Suppressor macrophage treated with lipopolysaccharide for 4 hours (primary cell): ENCODE data around the gene ITGA5.

Experiments used
- DNase-seq: peaks from one replicate; pipeline ENCODE4 v3.0.0-alpha.2; 2020

The ITGA5 gene

DNA sequence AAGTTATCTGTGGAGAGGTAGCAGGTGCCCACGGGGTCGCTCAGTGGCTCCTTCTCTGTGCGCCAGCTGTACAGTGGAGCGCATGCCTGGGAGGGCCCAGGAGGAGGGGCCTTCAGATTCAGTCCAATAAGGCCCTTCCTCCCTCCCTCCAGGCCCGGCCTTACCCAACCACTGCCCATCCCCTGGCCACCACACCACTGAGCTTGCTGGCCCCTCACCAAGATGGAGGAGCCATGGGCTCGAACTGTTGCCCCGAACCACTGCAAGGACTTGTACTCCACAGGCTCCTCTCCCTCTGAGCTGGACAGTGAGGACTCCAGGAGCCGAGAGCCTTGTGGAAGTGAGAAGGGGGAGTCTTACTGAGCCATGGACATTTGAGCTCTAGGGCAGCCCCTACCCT is 9.8 kb downstream of the ITGA5 start:
- DNase-seq: no peak

- DNase-seq: peak; percentile 62
These were observed 11.7 kb downstream of the ITGA5 start for GRCh38 chr12:54407183-54407905.

DNA sequence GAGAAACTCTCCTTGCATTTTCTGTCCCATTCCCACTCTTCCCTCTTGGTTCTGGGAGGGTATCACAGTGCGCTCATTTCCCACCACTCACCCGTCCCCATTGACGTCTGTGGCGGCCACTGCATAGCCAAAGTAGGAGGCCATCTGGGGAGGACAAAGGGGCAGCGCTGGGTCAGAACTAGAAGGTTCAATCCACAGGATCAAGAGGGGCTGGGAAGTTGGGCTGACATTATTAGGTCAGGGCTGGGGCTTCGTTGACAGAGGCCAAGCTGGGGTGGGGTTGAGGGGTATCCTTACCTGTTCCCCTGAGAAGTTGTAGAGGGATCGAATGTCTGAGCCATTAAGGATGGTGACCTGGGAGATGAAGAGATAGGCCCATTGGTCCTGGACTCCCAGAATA is 13.5 kb downstream of the ITGA5 start:
- DNase-seq: no peak

DNA sequence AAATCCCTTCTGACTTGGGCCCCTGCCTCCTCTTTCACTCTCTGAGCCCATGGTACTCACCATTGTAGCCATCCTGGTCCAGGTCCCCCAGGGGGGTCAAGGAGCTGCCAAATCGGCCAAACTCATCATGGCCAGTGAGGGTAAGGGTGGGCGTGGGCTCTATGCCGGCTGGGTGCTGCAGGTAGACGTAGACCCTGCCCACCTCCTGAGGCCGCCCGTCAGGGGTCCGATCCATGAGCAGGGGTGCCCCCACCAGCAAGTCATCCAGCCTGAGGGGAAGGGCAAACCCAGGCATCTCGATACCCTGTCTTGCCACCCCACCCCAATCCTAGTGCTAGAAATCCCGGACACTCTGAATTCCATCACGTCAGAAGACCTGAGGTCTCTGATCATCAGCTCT is 14.0 kb downstream of the ITGA5 start:
- no peak for DNase-seq

DNA sequence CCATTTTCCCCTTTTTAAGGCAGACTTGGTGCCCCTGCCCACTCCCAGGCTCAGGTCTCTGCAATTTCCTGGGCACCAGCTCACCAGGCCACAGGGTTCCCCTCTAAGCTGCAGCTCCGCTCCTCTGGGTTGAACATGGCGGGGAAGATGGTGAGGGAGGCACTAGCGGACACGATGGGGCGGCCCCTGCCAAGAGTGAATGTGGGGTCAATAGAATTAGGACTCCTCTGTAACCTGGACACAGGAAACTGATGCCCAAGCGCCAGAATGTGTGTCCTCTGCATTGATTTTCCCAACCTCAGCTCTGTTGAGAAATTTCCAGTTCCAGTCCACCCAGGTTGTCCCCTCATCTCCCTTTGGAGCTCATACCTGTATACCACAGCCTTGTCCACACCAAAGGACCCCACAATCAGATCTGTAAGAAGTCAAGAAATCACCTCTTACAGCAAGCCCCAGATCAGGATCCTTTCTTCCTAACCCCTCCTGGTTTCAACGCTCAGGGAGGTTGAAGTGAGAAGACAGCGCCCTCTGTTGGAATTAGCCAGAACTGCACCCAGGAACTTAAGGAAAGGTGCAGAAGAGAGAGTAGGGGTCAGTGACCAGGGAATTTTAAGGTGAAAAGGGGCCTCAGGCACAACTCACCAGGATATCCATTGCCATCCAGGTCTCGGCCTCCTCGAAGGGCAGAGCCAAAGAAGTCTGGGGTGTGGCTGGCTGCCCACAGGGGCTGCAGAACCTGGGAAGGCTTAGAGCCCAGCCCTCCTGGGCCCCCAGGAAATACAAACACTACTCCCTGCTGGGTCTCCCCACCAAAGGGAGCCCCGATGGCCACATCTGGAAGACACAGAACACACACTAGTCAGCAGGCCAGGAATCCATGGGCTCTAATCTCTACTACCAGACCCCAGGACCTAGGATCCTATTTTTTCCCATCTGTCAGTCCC is 14.7 kb downstream of the ITGA5 start:
- DNase-seq: peak; percentile 82

- DNase-seq: no peak
These were observed 17.9 kb downstream of the ITGA5 start for GRCh38 chr12:54401119-54401518.

DNA sequence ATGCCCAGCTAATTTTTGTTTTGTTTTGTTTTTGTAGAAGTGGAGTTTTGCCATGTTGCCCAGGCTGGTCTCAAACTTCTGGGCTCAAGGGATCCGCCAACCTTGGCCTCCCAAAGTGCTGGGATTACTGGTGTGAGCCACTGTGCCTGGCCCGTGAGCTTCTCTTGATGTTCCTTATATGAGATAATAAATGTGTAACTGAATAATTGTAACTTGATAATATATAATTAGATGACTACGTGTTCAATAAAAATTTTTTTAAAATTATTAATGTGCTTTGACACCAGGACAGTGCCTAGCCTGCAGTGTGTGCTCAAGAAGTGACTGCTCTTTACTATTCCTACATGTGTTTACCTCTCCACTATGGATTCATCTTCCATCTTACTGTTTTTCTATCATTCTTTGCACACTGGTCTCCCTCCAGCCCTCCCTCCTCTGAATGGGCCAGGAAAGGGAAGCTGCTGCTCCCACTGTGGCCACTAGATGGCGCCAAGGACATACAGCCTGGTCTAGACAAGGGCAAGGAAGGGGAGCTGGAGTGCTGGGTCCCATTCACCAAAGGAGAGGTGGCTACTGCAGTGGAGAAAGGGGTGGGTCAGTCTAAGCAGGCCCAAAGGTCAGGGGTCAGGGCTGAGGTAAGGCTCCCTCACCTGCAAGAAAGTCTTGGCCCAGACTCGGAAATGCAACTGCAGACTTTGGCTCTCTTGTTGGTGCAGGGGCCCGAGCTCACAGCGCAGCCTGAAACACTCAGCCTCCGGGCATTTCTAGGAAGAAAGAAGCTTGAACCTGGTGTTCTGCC is 19.9 kb downstream of the ITGA5 start:
- peak; percentile 89 for DNase-seq

- no peak for DNase-seq
These were observed 20.8 kb downstream of the ITGA5 start for GRCh38 chr12:54398218-54398617.

GRCh38 chr12:54397157-54397556 is 21.9 kb downstream of the ITGA5 start:
- DNase-seq: no peak

DNA sequence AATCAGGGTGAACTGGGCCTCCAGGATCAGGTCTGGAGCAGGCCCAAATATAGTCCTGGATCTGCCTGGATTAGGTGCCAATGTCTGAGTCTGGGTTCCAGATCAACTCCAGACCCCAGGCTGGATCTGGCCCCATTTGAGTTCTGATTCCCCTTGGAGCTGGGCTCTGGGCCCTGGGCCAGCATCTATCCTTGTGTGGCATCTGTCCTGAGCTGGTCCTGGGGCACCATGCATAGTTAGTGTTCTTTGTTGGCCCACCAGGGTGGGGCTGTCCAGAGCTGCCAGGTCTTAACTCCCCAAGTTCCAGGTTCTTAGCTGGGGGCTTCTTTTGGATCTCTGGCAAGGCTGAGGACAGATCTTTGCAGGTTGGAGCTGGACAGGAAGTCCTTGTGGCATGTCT is 23.5 kb downstream of the ITGA5 start:
- DNase-seq: no peak

DNA sequence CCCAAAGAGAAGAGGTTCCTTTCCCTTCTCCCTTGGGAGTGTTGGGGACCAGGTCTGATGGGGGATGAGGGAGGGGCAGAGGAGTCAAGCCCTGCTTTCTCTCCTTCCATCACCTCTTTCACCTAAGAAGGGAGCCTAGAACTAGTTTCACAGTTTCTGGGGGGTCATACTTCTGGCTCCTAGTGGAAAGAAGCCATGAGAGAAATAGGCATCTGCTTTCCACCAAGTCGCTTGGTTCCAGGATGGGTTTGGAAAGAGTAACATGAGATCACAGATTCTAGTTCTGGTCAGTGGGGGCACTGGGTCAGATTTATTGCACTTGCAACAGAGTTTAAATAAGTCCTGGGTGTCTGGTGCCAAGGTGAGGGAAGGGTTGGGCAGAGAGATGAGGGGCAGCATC is 24.1 kb downstream of the ITGA5 start:
- no peak for DNase-seq

- peak; percentile 86 for DNase-seq
These were observed 24.8 kb downstream of the ITGA5 start for GRCh38 chr12:54394281-54394719.

- no peak for DNase-seq
These were observed 25.3 kb downstream of the ITGA5 start for GRCh38 chr12:54393743-54394142.

DNA sequence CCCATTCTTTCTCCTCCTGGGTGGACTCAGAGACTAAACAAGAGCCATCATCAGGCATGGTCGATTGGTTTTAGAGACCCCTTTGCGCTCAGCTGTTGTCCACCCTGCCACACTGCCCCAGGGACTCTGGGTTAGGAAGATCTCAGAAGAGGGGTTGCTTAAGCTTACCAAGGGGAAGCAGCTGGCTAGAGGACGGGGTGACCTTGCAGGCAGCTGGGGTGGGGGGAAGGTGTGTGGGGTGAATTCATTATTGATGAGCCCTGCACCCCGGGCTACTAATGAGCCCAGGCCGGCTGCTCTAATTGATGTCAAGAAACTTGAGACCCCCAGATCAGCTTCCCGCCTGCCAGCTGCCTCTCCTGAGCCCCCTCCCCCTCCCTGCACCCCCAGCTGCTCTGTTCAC is 25.9 kb downstream of the ITGA5 start:
- DNase-seq: no peak

DNA sequence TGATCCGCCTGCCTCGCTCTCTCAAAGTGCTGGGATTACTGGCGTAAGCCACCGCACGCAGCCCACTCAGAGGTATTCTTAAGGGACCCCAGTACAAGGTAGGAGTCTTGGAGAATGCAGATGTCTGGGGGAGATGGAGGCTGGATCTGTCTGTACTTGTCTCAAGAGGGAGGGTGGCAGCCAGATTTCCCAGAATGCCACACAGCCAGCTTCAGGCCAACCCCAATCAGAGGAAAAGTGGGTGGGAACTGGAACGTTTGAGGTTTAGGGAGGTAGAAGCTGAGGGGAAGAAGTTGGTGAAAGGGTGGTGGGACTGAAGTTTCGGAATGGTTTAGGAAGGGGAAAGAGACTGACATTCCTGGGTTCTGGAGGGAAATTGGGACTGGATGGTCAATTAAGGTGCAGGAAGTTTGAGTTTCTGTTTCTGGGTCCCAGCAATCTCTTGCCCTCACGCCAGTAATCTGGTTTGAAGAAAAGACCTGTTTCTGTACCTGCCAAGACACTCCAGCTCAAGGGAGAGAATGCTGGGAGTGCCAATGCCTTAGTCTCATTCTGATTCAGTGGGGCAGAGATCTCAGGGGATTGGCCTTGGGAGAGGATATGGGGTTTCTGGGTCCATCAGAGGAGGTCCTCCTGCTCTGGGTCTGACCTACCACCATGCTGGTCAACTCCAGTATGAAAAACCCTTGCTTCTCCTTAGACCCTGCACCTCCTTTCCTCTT is 26.4 kb downstream of the ITGA5 start:
- DNase-seq: no peak

DNA sequence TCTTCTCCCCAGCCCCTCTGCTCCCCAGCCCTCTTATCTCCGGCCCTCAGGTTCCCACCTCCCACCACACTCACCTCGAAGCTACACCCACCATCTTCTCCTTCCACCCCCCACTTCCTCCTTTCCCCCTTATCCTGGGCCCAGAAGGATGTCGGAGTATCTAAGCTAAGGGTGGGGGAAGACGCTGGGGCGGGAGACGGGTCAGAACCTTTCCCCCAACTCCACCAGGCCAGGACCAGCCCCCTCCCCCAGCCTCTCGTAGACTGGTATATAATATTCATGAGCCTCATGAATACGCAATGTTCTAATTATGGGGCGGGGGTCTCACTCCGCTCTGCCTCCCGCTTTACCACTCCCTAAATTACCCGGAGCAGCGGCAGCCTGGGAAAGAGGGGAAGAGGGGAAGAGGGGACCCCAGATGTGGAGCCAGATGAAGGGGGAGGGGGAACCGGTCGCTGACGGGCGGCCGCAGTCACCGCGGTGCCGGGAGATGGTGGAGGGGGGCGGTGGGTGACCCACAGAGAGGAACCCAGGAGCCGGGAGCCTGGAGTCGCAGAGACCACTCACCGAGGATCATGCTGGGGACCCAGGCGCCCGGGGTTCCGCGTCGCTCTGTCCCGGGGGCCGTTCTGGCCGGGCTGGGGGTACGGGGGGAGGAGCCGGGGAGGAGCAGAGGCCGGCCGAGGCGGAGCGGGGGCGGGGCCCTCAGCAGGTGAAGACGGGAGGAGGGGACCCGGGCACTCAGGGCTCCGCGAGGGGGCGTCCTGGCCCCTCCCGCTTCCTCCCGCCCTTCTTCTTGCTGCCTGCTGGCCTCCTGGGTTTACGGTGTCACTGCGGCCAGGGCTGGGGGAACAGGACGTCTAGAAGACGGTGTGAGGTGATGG is 28.2 kb downstream of the ITGA5 start:
- no peak for DNase-seq

- no peak for DNase-seq
These were observed 28.8 kb downstream of the ITGA5 start for GRCh38 chr12:54390176-54390667.

DNA sequence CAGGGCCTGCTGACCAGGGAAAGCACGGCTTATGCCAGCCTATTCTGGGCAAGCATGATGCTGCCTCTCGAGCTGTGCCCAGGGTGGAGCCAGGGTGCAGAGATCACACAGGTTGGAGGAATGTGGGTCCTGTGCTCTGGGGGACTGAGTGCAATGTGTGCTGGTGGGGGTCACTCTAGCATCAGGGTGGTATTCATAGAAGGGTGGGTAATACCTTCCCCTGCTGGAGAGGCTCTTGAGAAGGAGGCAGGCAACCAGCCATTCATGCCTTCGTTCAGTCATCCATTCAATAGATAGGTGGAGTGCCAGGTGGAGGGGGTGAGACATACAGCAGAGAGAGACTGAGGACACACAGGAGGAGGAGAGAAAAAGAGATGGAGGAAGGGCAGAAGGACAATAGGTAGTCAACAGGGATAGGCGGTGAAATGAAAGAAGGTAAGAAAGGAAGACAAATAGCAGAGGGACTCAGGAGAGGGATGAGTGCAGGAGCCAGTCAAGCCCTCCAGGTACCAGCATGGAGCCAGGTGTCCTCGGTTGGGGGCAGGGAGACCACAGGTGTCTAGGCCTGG is 29.4 kb downstream of the ITGA5 start:
- DNase-seq: no peak

GRCh38 chr12:54389134-54389508 is 29.9 kb downstream of the ITGA5 start:
- no peak for DNase-seq

DNA sequence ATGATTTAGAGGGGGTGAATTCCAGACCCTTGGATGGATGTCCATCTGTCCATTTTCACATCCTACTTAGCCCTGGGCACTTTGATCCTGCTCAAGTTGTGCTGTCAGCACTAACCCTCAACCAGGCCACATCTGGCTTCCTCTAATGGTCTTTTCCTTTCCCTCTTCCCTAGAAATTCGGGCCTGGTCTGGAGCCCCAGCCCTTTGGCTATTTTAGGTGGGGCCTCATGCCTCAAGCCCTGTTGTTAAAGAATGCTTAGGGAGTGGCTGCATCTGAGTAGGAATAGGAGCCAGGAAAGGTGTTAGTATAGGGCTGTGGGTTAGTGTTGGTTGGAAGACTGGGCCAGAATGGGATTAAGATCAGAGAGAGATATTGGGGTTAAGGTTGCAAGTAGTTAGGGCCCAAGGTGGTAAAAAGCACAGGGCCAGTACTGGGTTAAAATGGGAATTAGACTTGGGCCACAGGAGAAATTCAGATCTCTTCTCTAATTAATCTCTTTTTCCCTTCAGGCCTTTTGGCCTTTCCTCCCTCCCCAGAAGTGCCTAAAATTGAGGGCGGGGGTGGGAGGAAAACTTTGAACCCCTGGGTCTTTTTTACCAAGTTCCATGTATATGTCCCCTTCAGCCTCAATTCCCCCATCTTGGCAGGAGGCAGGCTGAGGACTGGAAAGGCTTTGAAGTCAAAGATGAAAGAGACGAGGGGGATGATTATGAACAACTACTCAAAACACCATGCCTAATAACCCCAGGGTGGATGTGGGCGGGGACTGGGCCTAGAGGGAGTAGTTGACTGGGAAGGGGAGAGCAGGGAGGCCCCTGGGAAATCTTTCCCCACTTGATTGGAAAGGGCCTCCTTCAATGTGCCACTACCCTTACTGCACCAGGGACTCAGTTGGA is 30.6 kb downstream of the ITGA5 start:
- no peak for DNase-seq
